ENCODE results near the gene POLE4. TPM values are rescaled to one million over a fixed set of nuclear protein-coding genes. Genes with fewer than 3 reads are reported as not detected.

The POLE4 gene
- total and polyA plus RNA-seq, 11 donors, result 12.9 to 73.3 (median 38.0) TPM

GRCh38 chr2:74931940-74932339 is 26.5 kb upstream of the POLE4 start:
- no peaks in the 10 kb centered on the region for H3K4me1 ChIP-seq
- H3K4me3 ChIP-seq, result no peak overlapping the region
- no peak for DNase-seq
- no peaks in the 10 kb centered on the region for H3K36me3 ChIP-seq
- peaks cover 0 to 3% (median 0%) of the 10 kb centered on the region in 9 donors for H3K27me3 ChIP-seq
- no peak for ATAC-seq
- H3K27ac ChIP-seq, result no peak overlapping the region
- TF ChIP-seq POLR2A (IDR thresholded peaks at IDR 0.05), result no peak
- TF ChIP-seq CTCF (IDR thresholded peaks at IDR 0.05), result no peak
- intact Hi-C loops (cut with DNase I), result no loop called here
- H3K9me3 ChIP-seq, result no peaks in the 10 kb centered on the region
- 62 to 97% (median 83%) methylated on average over 2 of the region's 2 CpGs for WGBS, 4 donors

DNA sequence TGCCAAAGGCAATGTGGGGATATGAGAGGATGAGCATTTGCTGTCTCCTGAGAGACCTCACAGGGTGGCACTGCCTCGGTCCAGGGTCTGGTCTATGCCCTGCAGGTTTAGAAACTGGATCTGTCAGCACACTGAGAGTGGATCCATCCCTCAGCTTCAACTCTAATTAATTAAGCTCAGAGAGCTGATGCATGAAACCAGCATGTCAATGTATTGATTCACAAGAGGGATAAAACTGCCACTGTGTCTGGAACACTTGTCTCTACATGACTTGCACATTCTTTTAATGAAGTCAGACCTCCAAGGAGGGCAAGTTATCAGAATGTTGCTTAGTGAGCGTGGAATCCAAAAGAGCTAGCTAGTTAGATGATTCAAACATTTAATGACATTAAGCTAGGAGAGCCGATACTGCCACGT is 22.5 kb upstream of the POLE4 start:
- Histone ChIP-seq H3K27ac (no peak overlapping the region), H3K4me3 (no peak overlapping the region), H3K4me1 (no peaks in the 10 kb centered on the region), H3K9me3 (no peaks in the 10 kb centered on the region), H3K36me3 (no peaks in the 10 kb centered on the region), H3K27me3 (peaks cover 0 to 5% (median 0%) of the 10 kb centered on the region in 9 donors)
- DNase-seq, result no peak
- WGBS, 4 donors, result 76 to 94% (median 89%) methylated on average over 4 of the region's 4 CpGs
- intact Hi-C loops (cut with DNase I), result no loop called here
- ATAC-seq, result no peak
- TF ChIP-seq CTCF (IDR thresholded peaks at IDR 0.05), result no peak
- no peak for TF ChIP-seq POLR2A (IDR thresholded peaks at IDR 0.05)

DNA sequence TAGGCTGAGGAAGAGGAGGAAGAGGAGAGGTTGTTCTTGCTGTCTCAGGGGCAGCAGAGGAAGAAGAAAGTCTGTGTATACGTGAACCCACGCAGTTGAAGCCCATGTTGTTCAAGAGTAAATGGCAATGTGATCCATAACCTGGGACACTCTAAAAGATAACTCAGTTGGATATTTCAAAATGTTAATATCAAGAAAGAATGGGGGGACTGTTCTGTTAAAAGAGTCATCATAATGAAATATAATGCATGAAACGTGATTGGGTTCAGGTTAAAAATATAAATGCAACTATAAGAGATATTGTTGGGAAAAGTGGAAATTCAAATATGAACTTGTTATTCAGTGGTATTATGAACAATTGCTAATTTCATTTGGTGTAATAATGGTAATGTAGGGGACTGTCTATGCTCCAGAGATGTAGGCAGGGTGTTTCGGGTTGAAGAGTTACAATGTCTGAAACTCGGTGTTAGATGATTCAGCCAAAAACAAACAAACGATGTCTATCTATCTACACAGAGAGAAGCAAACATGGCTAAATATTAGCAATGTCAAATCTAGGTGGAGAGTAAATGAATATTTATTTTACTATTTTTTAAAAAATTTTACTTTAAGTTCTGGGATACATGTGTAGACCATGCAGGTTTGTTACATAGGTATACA is 21.1 kb upstream of the POLE4 start:
- no peak for ATAC-seq
- Histone ChIP-seq H3K9me3 (no peaks in the 10 kb centered on the region), H3K4me1 (no peaks in the 10 kb centered on the region), H3K27me3 (peaks cover 0 to 5% (median 0%) of the 10 kb centered on the region in 9 donors), H3K27ac (no peak overlapping the region), H3K36me3 (no peaks in the 10 kb centered on the region), H3K4me3 (no peak overlapping the region)
- no peak for TF ChIP-seq CTCF (IDR thresholded peaks at IDR 0.05)
- TF ChIP-seq POLR2A (IDR thresholded peaks at IDR 0.05), result no peak
- 86 to 96% (median 90%) methylated on average over 6 of the region's 6 CpGs for WGBS, 4 donors
- intact Hi-C loops (cut with DNase I), result no loop called here
- DNase-seq, result no peak

GRCh38 chr2:74938264-74938663 is 20.2 kb upstream of the POLE4 start:
- Histone ChIP-seq H3K27me3 (peaks cover 0 to 5% (median 0%) of the 10 kb centered on the region in 9 donors), H3K36me3 (no peaks in the 10 kb centered on the region), H3K4me1 (no peaks in the 10 kb centered on the region), H3K27ac (no peak overlapping the region), H3K9me3 (no peaks in the 10 kb centered on the region), H3K4me3 (no peak overlapping the region)
- no peak for TF ChIP-seq POLR2A (IDR thresholded peaks at IDR 0.05)
- no peak for TF ChIP-seq CTCF (IDR thresholded peaks at IDR 0.05)
- 90 to 96% (median 94%) methylated on average over 4 of the region's 4 CpGs for WGBS, 4 donors
- no peak for DNase-seq
- no peak for ATAC-seq
- intact Hi-C loops (cut with DNase I), result no loop called here

Measured in heart left ventricle (tissue), 16 donors.